HL-60 (cell line): ENCODE data around the gene IL31.

Experiments
- DNase-seq, 2 experiments: peaks; one replicate each; pipeline ENCODE4 v3.0.0-alpha.2; 2010 to 2020; ENCODE audit warnings: low read depth in 1 of 2, low spot score in 1 of 2
- H3K27ac ChIP-seq: fragments of 250-450 bp; sonication (Bioruptor Pico); replicated peaks from 2 replicates; pipeline ENCODE4 v1.5.1; 2020; ENCODE audit warnings: mild to moderate bottlenecking, moderate library complexity
- H3K27me3 ChIP-seq: fragments of 250-450 bp; sonication (Bioruptor Pico); 2 replicates; pipeline ENCODE4 v1.5.1; 2021; ENCODE audit warnings: mild to moderate bottlenecking, moderate library complexity; ENCODE audit not compliant: insufficient read depth, poor library complexity, severe bottlenecking
- H3K4me3 ChIP-seq: replicated peaks from 2 replicates; pipeline ENCODE4 v1.5.1; 2011; ENCODE audit warnings: mild to moderate bottlenecking, control low read depth, low read length; ENCODE audit not compliant: insufficient read depth
- GABPA ChIP-seq: IDR thresholded peaks from 2 replicates; pipeline ENCODE4 v1.6.1; 2012; ENCODE audit warnings: low read depth
- POLR2AphosphoS5 ChIP-seq: IDR thresholded peaks from 2 replicates; pipeline ENCODE4 v1.6.1; 2012; ENCODE audit warnings: low read depth
- SPI1 ChIP-seq: IDR thresholded peaks from 2 replicates; pipeline ENCODE4 v1.6.1; 2012; ENCODE audit warnings: low read depth, mild to moderate bottlenecking, borderline replicate concordance
- TF ChIP-seq, protein P1 (sequence below): IDR thresholded peaks from 2 replicates; pipeline ENCODE4 v1.6.1; 2012; ENCODE audit warnings: low read depth; ENCODE audit not compliant: insufficient replicate concordance
- TF ChIP-seq, protein P2 (sequence below): IDR thresholded peaks from one replicate; pipeline ENCODE4 v1.5.1; 2011; ENCODE audit warnings: low read length, control low read depth, inconsistent platforms; ENCODE audit not compliant: insufficient read depth

Gene IL31

GRCh38 chr12:122138616-122139015 lies 35.4 kb downstream of the IL31 start:
- H3K4me3 ChIP-seq = no peak overlapping the region
- H3K27me3 ChIP-seq = no peaks in the 10 kb centered on the region
- TF ChIP-seq GABPA = no peak
- DNase-seq = no peak
- no peak overlapping the region for H3K27ac ChIP-seq

- no peak overlapping the region for H3K4me3 ChIP-seq
- no peak overlapping the region for H3K27ac ChIP-seq
- no peaks in the 10 kb centered on the region for H3K27me3 ChIP-seq
- TF ChIP-seq, protein P1, sequence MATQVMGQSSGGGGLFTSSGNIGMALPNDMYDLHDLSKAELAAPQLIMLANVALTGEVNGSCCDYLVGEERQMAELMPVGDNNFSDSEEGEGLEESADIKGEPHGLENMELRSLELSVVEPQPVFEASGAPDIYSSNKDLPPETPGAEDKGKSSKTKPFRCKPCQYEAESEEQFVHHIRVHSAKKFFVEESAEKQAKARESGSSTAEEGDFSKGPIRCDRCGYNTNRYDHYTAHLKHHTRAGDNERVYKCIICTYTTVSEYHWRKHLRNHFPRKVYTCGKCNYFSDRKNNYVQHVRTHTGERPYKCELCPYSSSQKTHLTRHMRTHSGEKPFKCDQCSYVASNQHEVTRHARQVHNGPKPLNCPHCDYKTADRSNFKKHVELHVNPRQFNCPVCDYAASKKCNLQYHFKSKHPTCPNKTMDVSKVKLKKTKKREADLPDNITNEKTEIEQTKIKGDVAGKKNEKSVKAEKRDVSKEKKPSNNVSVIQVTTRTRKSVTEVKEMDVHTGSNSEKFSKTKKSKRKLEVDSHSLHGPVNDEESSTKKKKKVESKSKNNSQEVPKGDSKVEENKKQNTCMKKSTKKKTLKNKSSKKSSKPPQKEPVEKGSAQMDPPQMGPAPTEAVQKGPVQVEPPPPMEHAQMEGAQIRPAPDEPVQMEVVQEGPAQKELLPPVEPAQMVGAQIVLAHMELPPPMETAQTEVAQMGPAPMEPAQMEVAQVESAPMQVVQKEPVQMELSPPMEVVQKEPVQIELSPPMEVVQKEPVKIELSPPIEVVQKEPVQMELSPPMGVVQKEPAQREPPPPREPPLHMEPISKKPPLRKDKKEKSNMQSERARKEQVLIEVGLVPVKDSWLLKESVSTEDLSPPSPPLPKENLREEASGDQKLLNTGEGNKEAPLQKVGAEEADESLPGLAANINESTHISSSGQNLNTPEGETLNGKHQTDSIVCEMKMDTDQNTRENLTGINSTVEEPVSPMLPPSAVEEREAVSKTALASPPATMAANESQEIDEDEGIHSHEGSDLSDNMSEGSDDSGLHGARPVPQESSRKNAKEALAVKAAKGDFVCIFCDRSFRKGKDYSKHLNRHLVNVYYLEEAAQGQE = no peak
- TF ChIP-seq, protein P2, sequence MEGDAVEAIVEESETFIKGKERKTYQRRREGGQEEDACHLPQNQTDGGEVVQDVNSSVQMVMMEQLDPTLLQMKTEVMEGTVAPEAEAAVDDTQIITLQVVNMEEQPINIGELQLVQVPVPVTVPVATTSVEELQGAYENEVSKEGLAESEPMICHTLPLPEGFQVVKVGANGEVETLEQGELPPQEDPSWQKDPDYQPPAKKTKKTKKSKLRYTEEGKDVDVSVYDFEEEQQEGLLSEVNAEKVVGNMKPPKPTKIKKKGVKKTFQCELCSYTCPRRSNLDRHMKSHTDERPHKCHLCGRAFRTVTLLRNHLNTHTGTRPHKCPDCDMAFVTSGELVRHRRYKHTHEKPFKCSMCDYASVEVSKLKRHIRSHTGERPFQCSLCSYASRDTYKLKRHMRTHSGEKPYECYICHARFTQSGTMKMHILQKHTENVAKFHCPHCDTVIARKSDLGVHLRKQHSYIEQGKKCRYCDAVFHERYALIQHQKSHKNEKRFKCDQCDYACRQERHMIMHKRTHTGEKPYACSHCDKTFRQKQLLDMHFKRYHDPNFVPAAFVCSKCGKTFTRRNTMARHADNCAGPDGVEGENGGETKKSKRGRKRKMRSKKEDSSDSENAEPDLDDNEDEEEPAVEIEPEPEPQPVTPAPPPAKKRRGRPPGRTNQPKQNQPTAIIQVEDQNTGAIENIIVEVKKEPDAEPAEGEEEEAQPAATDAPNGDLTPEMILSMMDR = no peak
- no peak for TF ChIP-seq POLR2AphosphoS5
- TF ChIP-seq GABPA = no peak
- no peak for TF ChIP-seq SPI1
- no peak for DNase-seq
Observed at GRCh38 chr12:122138181-122138580, 35.8 kb downstream of the IL31 start.

DNA sequence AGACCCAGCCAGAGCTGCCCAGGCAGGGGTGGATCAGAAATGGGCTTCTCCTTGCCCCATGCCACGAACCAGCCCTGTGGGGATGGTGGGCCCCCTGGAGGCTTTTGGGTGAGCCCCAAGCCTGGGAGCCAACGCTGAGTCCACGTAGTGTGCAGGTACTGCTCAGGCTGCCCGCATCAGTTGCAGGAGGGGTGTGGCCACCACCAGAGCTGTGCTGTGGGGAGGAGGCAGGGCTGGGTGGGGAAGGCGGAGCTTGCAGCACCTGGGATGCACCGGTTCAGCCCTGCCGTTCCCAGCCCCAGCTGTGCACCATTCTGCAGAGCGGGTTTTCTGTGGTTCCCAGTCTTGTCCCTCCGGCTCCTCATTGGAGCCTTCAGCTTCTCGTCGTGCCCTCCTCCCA lies 36.3 kb downstream of the IL31 start:
- TF ChIP-seq SPI1 = no peak
- no peak for TF ChIP-seq GABPA
- no peak for TF ChIP-seq POLR2AphosphoS5
- TF ChIP-seq, protein P1 = no peak
- TF ChIP-seq, protein P2 = no peak
- Histone ChIP-seq H3K27ac (no peak overlapping the region), H3K4me3 (no peak overlapping the region), H3K27me3 (no peaks in the 10 kb centered on the region)
- no peak for DNase-seq

GRCh38 chr12:122137229-122137628 lies 36.8 kb downstream of the IL31 start:
- H3K27me3 ChIP-seq = no peaks in the 10 kb centered on the region
- TF ChIP-seq, protein P1 = no peak
- TF ChIP-seq, protein P2 = no peak
- TF ChIP-seq SPI1 (no peak), GABPA (no peak), POLR2AphosphoS5 (no peak)
- no peak for DNase-seq
- H3K4me3 ChIP-seq = no peak overlapping the region
- no peak overlapping the region for H3K27ac ChIP-seq
